Panc1 (cell line): ENCODE measurements around the gene INSYN1.

ENCODE experiments used
- POLR2AphosphoS5 ChIP-seq: IDR thresholded peaks from 2 replicates; pipeline ENCODE4 v1.6.1; 2012; ENCODE audit warnings: mild to moderate bottlenecking, low read depth, low read length, moderate library complexity
- TF ChIP-seq, protein P1 (sequence below): fragments of 450-650 bp; IDR thresholded peaks from 2 replicates; pipeline ENCODE4 v1.5.1; 2017; ENCODE audit warnings: mild to moderate bottlenecking

DNA sequence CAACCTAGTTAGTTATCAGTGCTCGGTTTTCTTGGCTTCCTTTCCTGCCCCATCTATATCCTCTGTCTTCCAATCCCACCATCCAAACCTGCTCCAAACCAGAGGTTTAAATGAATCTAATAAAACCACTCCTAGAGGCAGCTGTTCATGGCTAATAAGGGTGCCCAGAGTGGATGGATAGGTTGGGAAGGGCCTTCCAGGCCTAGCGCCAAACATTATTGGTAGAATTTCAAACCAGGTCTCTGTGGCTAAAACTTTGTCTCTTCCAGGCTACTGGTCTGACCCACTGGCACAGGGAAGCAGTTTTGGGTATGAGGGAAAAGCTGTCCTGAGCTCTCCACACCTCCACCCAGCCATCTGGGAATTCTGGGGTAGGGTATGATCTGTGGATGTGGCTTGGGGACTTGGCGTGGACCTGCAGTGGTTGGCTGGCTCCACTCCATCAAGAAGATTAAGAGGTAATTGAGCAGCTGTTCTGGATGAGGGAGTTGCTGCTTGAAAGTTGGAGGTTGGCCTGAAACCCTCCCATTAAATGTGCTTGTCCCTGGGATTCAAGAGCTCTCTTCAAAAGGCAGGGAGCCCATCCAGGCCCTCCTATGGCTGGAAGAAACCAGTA is 29.3 kb upstream of the INSYN1 start:
- no peak for TF ChIP-seq POLR2AphosphoS5
- TF ChIP-seq, protein P1, sequence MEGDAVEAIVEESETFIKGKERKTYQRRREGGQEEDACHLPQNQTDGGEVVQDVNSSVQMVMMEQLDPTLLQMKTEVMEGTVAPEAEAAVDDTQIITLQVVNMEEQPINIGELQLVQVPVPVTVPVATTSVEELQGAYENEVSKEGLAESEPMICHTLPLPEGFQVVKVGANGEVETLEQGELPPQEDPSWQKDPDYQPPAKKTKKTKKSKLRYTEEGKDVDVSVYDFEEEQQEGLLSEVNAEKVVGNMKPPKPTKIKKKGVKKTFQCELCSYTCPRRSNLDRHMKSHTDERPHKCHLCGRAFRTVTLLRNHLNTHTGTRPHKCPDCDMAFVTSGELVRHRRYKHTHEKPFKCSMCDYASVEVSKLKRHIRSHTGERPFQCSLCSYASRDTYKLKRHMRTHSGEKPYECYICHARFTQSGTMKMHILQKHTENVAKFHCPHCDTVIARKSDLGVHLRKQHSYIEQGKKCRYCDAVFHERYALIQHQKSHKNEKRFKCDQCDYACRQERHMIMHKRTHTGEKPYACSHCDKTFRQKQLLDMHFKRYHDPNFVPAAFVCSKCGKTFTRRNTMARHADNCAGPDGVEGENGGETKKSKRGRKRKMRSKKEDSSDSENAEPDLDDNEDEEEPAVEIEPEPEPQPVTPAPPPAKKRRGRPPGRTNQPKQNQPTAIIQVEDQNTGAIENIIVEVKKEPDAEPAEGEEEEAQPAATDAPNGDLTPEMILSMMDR = no peak
